Stimulated activated CD4-positive, alpha-beta T cell treated with anti-CD3 and anti-CD28 coated beads, Interleukin-12 subunit alpha, Interleukin-12 subunit beta, amount 100 ng/mL, for 24 hours (primary cell): ENCODE measurements around the gene GFOD2.
A peak's percentile ranks its signal among the peaks of the same experiment; 100 is the strongest.

Experiments
- DNase-seq, 2 experiments: peaks; one replicate each; pipeline ENCODE4 v3.0.0-alpha.2; 2020; ENCODE audit warnings: low read depth in 2 of 2

Gene GFOD2

DNA sequence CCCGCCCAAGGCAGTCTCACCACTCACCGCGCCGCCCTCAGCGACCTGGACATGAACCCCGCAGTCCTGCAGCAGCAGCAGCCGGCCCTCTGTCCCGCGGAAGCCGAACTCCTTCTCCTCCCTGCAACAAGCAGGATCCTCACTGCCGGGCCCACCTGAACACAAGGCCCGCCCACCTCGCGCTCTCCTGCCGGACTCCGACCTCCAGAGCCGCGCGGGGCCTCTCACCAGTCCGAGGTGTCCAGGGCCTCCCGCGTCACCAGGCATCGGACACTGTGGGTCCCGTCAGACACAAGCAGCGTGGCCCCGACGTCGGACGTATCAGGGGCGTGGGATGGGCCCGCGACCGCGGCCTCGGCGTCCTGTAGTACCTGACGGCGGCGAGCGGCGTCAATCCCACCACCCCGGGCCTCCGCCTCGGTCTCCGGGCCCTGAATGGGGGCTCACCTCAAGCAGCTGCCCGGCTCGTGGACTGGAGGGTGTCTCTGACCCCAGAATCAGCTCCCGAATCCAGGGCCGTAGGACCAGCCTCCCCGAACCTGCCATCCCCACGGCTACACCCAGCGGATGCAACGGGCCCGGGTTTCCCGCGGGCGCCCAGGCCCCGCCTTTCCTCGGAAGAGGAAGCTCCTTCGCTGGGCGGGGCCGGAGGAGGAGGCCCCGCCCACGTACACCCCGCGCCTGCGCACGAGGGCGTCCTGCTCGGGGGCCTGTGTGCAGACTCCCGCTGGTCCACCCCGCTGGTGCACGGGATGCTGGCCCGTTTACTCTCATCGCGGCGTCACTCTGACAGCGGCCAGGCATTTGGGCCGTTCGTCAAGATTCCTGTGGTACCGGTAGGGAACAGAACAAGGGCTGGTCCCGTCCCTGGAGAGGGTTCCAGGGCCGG lies 59.2 kb downstream of the GFOD2 start, which contains the start of gene ACD:
ACD (minus strand) TSS at position 586 of the 889 bp plus-strand sequence; CDS start at position 546, 40 bp downstream.
- DNase-seq: peak; percentile 83 to 89

DNA sequence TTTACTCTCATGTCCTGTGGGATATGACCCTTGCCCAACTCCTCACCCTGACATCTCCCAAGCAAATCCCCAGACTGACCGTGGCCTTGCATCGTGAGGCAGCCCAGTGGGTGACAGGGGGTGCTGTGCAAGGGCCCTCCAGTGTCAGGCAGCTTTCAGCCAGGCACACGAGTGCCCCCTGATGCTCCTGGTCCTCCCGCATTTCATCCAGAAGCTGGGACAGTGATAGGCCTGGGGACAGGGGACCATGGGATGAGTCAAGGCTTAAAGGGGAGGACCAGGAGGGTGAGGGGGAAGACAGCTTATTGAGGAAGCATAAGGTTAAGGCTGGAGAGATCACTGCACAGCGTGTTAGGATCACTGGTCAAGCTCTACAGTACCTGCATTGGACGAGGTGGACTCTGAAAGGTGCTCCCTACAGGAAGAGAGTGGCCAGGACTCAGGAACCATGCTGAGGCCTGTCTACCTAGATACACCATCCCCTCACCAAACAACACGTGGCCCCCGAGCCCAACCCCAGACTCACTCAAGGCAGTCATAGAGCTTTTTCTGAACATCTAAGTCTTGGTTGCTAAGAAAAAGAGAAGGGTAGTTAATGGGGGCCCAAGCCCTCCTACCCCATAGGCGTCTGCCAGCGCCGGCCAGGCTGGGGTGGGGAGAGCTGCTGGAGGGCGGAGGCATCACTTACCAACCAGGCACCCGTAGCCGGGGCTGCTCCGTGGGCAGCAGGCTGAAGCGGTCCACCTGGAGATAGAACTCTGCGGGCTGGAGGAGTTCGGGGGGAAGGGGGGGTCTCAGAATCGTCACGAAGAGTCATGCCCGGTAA lies 60.1 kb downstream of the GFOD2 start:
- DNase-seq: no peak

DNA sequence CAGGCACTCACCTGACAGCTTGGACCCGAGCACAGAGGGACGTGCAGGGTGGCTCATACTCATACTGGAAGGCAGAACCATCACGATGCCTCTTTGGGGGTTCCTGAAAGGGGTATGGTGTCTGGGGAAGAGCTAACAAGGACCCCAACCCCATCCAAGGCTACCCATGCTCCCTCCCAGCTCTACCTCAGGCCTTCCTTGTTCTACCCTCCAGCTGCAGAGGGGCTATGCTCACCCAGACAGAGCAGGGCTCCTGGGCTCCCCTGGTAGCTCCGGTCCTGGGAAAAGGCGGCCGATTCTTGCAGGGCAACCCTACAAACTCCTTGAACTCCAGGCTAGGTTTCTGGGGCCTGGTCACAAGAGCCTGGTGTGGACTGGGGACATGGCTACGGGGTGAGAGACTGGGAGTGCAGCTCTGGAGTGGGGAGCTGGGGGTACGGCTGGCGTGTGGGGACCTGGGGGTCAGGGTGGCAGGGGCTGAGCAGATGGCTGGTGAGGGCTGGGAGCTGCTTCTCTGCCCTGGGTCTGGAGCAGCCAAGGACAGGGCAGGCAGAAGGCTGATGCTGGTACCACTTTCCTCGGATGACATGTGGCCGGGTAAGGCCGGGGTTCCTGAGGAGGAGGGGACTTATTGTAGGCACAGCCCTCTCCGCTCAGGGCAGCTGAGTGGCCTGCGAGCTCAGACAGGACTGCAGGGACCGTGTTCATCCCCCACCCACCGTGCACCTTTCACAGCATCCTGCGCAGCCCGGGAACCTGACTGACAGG lies 61.2 kb downstream of the GFOD2 start:
- no peak for DNase-seq

DNA sequence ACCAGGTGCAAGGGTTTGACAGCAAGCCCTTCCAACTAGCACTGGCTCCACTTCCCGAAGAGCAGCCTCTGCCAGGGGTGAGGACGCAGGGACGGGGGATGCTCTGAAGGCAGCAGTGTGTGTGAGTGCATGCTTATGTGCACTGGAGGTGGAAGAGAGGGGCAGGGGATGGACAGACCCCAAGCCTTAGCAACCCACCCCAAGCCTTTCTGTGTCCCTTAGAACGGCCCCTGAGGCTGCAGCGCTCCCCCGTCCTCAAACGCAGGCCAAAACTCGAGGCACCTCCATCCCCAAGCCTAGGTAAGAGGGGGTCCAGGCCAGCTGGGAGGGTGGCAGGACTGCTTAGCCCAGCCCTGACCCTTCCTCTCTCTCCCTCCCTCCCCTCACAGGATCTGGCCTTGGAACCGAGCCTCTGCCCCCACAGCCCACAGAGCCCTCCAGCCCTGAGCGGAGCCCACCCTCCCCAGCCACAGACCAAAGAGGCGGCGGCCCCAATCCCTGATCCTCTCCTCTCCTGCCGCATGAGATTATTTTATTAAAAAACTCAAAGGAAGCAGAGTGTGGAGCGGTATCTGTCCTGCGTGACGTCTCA lies 62.0 kb downstream of the GFOD2 start:
- DNase-seq: no peak

DNA sequence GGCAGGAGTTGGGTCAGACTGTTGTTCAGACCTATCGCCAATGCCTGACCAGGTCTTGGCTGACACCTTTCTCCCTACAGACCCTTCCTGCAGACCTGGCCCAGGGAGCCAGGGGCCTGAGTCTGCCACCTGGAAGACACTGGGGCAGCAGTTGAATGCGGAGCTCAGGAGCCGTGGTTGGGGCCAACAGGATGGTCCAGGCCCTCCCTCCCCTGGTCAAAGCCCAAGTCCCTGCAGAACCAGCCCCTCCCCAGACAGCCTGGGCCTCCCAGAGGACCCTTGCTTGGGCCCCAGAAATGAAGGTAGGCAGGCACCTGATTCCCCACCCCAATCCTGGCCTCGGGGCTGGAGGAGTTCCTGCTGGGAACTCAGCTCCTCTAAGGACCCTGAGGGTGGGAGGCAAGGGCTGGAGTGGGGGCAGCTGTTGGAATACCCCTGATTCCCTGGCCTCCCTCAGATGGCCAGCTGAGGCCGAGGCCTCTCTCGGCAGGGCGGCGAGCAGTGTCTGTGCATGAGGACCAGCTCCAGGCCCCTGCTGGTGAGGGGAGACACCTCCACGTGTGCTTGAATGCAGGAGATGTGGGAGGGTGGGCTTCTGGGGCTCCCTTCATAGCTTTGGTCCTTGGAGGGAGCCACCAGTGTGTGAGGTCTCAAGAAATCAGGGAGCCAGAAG lies 62.6 kb downstream of the GFOD2 start:
- no peak for DNase-seq

DNA sequence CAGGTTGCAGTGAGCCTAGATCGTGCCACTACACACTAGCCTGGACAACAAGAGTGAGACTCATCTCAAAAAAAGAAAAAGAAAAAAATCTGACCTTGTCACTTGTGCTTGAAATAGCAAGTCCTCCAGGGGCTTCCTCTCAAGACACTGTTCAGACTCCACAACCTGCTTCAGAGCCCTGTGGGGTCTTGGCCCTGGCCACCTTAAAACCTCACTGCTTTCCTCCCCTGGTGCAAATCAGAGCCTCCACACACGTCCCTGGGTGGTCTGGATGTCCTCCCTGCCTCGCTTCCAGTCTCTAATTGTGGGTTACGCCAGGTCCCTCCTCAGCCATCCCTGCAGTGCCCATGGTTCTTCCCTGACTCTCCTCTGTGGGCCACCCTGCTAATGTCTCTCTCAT lies 63.8 kb downstream of the GFOD2 start:
- no peak for DNase-seq

DNA sequence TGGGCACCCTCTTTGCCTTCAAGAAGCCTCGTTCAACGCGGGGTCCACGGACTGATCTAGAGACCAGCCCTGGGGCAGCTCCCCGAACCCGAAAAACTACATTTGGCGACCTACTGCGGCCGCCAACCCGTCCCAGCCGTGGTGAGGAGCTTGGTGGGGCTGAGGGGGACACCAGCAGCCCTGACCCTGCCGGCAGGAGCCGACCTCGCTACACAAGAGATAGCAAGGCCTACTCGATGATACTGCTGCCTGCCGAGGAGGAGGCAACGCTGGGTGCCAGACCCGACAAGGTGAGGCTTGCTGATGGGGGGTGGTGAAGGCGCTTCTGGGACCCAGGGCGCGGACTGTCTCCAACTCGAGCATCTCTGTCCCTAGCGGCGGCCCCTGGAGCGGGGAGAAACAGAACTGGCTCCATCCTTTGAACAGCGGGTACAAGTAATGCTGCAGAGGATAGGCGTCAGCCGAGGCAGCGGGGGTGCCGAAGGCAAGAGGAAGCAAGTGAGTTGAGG lies 64.7 kb downstream of the GFOD2 start:
- DNase-seq: no peak

DNA sequence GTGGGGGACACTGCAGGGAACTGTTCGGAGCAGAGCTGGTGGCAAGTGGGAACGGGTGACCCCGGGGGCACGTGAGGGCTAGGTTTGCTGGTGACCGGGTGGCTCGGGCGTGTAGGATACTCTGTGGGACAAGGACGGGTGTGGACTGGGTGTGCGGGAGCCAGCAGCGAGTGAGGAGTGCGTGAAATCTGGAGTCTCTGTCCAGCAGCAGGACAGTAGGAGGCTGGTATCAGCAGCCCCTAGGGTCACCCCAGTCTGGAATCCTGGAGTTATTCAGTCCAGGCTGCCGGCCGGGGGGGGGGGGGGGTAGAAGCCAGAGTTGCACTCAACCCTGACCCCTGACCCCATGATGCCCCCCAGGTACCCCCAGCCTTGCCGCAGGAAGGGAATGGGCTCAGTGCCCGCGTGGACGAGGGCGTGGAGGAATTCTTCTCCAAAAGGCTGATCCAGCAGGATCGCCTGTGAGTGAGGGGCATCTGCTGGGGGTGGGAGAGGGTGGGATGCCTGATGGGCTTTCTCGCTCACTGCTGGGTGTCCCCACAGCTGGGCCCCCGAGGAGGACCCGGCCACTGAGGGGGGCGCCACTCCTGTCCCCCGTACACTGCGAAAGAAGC lies 65.2 kb downstream of the GFOD2 start:
- DNase-seq: no peak

DNA sequence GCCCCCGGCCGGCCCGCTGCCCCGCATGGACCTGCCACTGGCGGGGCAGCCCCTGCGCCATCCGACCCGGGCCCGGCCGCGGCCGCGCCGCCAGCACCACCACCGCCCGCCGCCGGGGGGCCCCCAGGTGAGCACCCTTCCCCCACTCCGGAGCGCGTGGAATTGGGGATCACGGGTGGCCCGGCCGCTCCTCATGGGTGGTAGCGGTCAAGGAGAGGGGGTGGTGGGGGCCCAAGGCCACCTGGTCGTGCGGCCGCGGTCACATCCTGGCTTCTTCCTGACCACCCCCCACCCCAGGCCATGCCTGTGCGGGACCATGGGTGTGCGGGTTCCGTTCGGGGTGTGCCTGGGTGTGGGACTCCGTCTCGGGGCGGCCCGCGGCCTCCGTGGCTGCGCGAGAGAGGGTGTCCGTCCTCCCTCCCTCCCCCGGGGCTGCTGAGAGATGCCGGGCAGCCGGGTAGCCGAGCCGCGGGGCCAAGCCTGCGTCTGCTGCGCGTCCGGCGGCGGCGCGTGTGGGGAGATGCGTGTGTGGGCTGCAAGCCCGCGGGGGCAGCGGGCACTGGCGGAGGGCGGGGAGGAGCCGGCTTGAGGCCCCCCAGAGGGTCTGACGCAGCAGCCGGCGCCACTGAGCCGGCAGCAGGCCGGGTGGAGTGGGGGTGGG lies 65.9 kb downstream of the GFOD2 start:
- DNase-seq: no peak

DNA sequence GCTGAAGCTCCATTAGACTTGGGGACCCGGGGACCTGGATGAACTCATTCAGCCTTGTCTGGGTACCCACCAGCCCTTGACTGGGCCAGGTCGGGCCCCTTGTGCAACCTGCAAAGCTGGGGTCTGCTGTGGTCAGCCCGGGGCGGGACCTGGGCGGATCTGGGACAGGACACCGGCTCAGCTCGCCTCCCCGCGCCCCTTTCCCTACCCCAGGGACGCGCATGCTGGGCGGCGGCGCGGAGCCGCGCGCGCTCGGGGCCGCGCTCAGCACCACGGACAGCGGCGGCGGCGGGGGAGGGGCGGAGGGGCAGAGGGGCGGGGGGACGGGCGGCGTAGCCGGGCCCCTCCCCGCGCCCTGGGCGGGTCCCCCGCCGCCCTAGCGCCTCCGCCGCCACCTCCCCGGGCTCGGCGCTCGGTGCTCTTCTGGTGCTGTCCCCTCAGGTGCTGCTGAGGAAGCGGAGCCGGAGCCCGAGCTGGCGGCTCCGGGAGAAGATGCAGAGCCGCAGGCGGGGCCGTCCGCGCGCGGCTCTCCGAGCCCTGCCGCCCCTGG lies 66.5 kb downstream of the GFOD2 start:
- DNase-seq: no peak

DNA sequence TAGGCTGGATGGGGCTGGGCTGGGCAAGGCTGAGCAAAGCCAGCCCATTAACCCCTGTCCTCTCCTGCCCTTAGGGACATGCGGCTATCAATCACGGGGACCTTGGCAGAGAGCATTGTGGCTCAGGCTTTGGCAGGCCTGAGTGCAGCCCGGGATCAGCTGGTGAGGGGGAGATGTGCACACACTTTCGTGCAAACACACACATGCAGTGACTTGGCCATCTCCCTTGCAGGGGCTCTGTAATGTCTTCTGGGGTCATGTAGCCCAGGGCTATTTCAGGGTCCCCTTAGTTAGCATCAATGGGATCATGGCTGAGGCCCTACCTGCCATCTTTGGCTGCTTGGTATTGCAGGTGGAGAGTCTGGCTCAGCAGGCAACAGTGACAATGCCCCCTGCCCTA lies 67.3 kb downstream of the GFOD2 start:
- DNase-seq: no peak

DNA sequence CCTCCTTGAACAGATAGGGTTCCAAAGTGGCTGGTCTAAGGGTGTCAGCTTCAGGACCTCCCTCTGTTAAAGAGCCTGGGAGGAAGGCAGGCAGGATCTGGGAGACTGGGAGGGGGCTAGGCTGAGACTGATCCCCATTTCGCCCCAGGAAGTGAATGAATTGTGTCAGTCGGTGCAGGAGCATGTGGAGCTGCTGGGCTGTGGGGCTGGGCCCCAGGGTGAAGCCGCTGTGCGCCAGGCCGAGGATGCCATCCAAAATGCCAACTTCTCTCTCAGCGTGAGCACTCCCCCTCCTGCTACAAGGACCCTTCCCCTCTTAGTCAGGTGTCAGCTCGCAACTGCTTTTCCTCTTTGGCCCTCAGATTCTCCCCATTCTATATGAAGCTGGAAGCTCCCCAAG lies 68.1 kb downstream of the GFOD2 start:
- DNase-seq: no peak

DNA sequence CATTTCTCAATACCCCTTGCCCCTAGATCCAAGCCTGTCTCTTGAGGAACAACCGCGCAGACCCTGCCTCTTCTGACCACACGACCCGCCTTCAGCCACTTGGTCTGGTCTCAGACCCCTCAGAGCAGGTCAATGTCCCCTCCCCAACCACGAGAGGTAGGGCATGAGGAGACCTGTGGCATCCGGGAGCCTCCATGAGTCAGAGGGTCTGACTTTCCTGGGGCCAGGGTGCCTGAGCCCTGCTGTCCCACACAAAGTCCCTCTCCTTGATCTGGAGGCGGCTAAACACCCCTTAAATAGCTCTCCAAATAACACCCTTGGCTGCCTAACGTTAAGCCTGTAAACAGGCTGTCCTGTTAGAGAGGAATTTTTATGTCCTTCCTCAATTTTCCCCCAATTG lies 69.1 kb downstream of the GFOD2 start:
- DNase-seq: no peak

DNA sequence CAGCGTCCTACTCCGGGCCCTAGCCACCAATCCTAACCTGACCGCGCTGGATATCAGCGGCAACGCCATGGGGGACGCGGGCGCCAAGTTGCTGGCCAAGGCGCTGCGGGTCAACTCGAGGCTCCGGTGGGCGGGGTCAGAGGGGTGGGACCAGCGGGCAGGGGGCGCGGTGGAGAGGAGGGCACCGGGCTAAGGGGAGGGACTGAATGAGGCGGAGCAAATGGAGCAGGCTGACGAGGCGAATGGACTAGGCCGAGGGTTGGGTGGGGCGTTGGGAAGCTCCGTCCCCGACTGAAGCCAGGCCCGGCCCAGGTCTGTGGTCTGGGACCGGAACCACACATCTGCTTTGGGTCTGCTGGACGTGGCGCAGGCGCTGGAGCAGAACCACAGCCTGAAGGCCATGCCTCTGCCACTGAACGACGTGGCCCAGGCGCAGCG lies 69.6 kb downstream of the GFOD2 start:
- DNase-seq: no peak

DNA sequence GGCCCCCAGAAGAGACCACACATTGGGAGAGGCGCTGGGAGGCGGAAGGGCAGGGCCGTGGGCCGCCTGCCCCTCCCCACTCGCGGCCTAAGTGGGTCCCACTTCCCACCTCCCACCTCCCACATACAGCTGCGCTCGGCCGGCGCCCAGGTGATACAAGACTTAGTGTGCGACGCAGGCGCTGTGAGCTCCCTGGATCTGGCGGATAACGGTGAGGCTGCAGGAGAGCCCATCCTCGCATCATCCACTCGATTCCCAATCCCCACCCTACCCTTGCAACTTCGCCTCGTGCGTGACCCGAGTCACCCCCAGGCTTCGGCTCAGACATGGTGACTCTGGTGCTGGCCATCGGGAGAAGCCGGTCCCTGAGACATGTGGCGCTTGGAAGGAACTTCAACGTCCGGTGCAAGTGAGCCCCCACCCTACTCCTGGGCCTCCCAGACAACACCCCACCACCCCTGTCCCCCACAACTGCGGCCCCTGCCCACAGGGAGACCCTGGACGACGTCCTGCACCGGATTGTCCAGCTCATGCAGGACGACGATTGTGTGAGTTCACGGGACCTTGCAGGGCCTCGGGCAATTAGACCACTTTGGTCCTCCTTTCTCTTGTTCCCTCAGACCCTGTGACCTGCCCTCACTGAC lies 70.2 kb downstream of the GFOD2 start:
- DNase-seq: no peak

DNA sequence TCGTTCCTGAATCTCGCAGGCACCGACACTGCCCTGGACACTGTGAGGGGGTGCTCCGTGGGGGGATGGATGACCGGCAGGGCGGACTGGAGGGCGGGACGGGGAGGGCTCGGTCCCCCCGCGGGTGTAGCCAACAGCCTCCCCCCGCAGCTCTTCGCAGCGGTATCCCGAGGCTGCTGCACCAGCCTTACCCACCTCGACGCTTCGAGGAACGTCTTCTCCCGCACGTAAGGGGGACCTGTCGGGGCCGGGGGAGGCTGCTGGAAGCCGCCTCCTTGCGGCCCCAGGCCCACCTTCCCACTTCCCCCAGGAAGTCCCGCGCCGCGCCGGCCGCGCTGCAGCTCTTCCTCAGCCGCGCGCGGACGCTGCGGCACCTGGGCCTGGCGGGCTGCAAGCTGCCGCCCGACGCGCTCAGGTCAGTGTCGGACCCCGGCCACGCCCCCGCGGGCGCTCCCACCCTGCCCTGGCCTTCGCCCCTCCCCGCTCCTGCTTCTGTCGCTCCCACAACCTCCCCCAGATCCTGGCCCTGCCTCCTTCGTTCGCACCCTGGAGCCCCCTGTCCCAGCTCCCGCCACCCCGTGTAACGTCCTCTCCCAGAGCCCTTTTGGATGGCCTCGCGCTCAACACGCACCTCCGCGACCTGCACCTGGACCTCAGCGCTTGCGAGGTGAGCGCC lies 70.9 kb downstream of the GFOD2 start:
- no peak for DNase-seq

DNA sequence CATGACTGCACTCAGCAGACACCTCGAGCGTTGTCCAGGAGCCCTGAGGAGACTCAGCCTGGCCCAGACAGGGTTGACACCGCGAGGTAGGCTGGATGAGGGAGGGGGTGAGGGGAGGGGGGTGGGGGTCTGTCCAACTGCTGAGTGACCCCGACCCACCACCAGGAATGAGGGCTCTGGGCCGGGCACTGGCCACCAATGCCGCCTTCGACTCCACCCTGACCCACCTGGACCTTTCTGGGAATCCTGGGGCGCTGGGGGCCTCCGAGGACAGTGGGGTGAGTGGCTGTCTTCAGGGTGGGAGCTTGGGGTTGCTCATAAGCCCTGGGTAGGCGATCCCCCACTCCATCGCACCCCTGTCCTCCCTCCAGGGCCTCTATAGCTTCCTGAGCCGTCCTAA lies 71.4 kb downstream of the GFOD2 start:
- no peak for DNase-seq

DNA sequence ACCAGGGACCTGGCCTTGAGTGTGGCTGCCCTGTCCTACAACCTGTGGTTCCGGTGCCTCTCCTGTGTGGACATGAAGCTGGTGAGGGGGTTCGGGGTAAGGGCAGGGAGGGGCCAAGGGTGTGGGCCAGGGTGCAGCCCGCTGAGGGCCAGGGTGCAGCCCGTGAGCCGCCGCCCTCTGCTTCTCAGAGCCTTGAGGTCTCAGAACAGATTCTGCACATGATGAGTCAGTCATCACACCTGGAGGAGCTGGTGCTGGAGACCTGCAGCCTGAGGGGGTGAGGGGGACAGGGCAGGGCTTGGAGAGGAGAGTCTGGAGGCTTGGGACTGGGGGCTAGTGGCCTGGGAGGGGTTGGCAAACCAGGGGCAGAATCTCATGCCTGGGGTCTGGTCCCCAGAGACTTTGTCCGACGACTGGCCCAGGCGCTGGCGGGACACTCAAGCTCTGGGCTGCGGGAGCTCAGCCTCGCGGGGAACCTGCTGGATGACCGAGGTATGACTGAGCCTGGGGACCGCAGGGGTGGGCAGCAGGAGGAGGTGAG lies 71.9 kb downstream of the GFOD2 start:
- DNase-seq: no peak
